OCI-LY3 (cell line): ENCODE measurements around the gene THAP12.

Experiments
- H2AFZ ChIP-seq: fragments of 200-600, 300-600 bp; shearing (Covaris generic); 2 replicates; pipeline ENCODE4 v1.6.0; 2014; ENCODE audit warnings: antibody characterized with exemption, low read depth, low read length
- H3K27ac ChIP-seq: fragments of 200-600, 300-600 bp; sonication (generic); 2 replicates; pipeline ENCODE4 v1.5.1; 2014; ENCODE audit warnings: mild to moderate bottlenecking, low read length, moderate library complexity, mixed read lengths
- H3K27me3 ChIP-seq: fragments of 200-600, 300-600 bp; sonication (generic); 2 replicates; pipeline ENCODE4 v1.6.1; 2014; ENCODE audit warnings: low read depth, low read length, mixed read lengths
- H3K36me3 ChIP-seq: fragments of 200-600, 300-600 bp; sonication (generic); replicated peaks from 2 replicates; pipeline ENCODE3; 2014; ENCODE audit warnings: low read depth, low read length, mixed read lengths
- H3K4me1 ChIP-seq: fragments of 300-600, 200-600 bp; sonication (generic); 2 replicates; pipeline ENCODE4 v1.6.1; 2014; ENCODE audit warnings: low read length, mixed read lengths
- H3K4me2 ChIP-seq: fragments of 200-600, 300-600 bp; sonication (generic); 2 replicates; pipeline ENCODE4 v1.6.1; 2014; ENCODE audit warnings: low read length, mixed read lengths
- H3K4me3 ChIP-seq: fragments of 300-600, 200-600 bp; sonication (generic); 2 replicates; pipeline ENCODE4 v1.5.1; 2014; ENCODE audit warnings: antibody characterized with exemption, mild to moderate bottlenecking, low read length, moderate library complexity
- H3K79me2 ChIP-seq: fragments of 300-600, 200-600 bp; shearing (Covaris generic); 2 replicates; pipeline ENCODE4 v1.6.1; 2014; ENCODE audit warnings: mild to moderate bottlenecking, low read length, mixed read lengths
- H3K9ac ChIP-seq: fragments of 300-600, 200-600 bp; shearing (Covaris generic); 2 replicates; pipeline ENCODE4 v1.6.0; 2014; ENCODE audit warnings: mild to moderate bottlenecking, low read length, moderate library complexity
- H3K9me3 ChIP-seq: fragments of 200-600, 300-600 bp; shearing (Covaris generic); 2 replicates; pipeline ENCODE4 v1.6.1; 2014; ENCODE audit warnings: low read length, mixed read lengths; ENCODE audit not compliant: insufficient read depth
- H4K20me1 ChIP-seq: fragments of 200-600, 300-600 bp; sonication (generic); 2 replicates; pipeline ENCODE4 v1.6.1; 2016; ENCODE audit warnings: low read length, mixed read lengths; ENCODE audit not compliant: insufficient read depth
- CTCF ChIP-seq: fragments of 200-600, 300-600 bp; sonication (generic); IDR thresholded peaks from 2 replicates; pipeline ENCODE4 v1.5.1; 2014; ENCODE audit warnings: antibody characterized with exemption, low read length, low read depth
- EZH2phosphoT487 ChIP-seq: fragments of 200-600 bp; shearing (Covaris generic); IDR thresholded peaks from 2 replicates; pipeline ENCODE4 v1.6.1; 2018; ENCODE audit warnings: antibody characterized with exemption, mixed run types, low read depth

Gene THAP12

GRCh38 chr11:76330651-76331050, 50.3 kb downstream of the THAP12 start:
- H3K79me2 ChIP-seq, result no peaks in the 10 kb centered on the region
- TF ChIP-seq EZH2phosphoT487 (no peak), CTCF (no peak)
- peaks cover 18% of the 10 kb centered on the region; the same call in 1 of the 2 replicates for H3K9me3 ChIP-seq
- H3K36me3 ChIP-seq, result no peaks in the 10 kb centered on the region
- no peak overlapping the region for H2AFZ ChIP-seq
- H3K9ac ChIP-seq, result no peak overlapping the region
- H3K4me3 ChIP-seq, result no peak overlapping the region
- peaks cover 1% of the 10 kb centered on the region; the same call in 1 of the 2 replicates for H3K4me1 ChIP-seq
- H3K4me2 ChIP-seq, result no peak overlapping the region
- no peaks in the 10 kb centered on the region for H3K27me3 ChIP-seq
- H4K20me1 ChIP-seq, result no peaks in the 10 kb centered on the region
- H3K27ac ChIP-seq, result no peak overlapping the region

- H2AFZ ChIP-seq, result no peak overlapping the region
- TF ChIP-seq EZH2phosphoT487 (no peak), CTCF (no peak)
Measured at GRCh38 chr11:76329983-76330382, 50.9 kb downstream of the THAP12 start.

GRCh38 chr11:76329084-76329648, 51.8 kb downstream of the THAP12 start:
- H3K9ac ChIP-seq, result no peak overlapping the region
- H3K27me3 ChIP-seq, result no peaks in the 10 kb centered on the region
- TF ChIP-seq EZH2phosphoT487, result no peak
- H3K4me3 ChIP-seq, result no peak overlapping the region
- H3K79me2 ChIP-seq, result no peaks in the 10 kb centered on the region
- no peaks in the 10 kb centered on the region for H3K36me3 ChIP-seq
- H3K27ac ChIP-seq, result no peak overlapping the region
- H3K4me1 ChIP-seq, result no peaks in the 10 kb centered on the region
- H3K9me3 ChIP-seq, result peaks cover 3% of the 10 kb centered on the region; the same call in 1 of the 2 replicates
- no peak overlapping the region for H3K4me2 ChIP-seq
- H4K20me1 ChIP-seq, result no peaks in the 10 kb centered on the region
- H2AFZ ChIP-seq, result no peak overlapping the region

More at GRCh38 chr11:76329983-76330382, 50.9 kb downstream of the THAP12 start:
- H3K4me2 ChIP-seq, result no peak overlapping the region
- H3K9ac ChIP-seq, result no peak overlapping the region
- no peaks in the 10 kb centered on the region for H3K4me1 ChIP-seq
- H3K27me3 ChIP-seq, result no peaks in the 10 kb centered on the region
- H3K4me3 ChIP-seq, result no peak overlapping the region
- H4K20me1 ChIP-seq, result no peaks in the 10 kb centered on the region
- H3K79me2 ChIP-seq, result no peaks in the 10 kb centered on the region
- peaks cover 11% of the 10 kb centered on the region; the same call in 1 of the 2 replicates for H3K9me3 ChIP-seq
- H3K27ac ChIP-seq, result no peak overlapping the region
- H3K36me3 ChIP-seq, result no peaks in the 10 kb centered on the region

GRCh38 chr11:76327756-76328388, 53.1 kb downstream of the THAP12 start:
- Histone ChIP-seq H3K9ac (no peak overlapping the region), H3K9me3 (no peaks in the 10 kb centered on the region), H3K36me3 (no peaks in the 10 kb centered on the region), H3K4me2 (no peak overlapping the region), H3K27ac (no peak overlapping the region), H3K4me3 (no peak overlapping the region), H4K20me1 (no peaks in the 10 kb centered on the region), H3K4me1 (no peaks in the 10 kb centered on the region), H3K27me3 (no peaks in the 10 kb centered on the region), H2AFZ (no peak overlapping the region), H3K79me2 (no peaks in the 10 kb centered on the region)
- TF ChIP-seq EZH2phosphoT487 (no peak), CTCF (no peak)
